GM18907 (cell line): ENCODE data around the gene PHKG2.

Experiments used
- ATAC-seq: cut with Tn5 transposase; IDR thresholded peaks from one replicate; pipeline ENCODE4 v1.9.1; 2021; ENCODE audit warnings: mild to moderate bottlenecking, moderate library complexity; ENCODE audit not compliant: unreplicated experiment

The PHKG2 gene

DNA sequence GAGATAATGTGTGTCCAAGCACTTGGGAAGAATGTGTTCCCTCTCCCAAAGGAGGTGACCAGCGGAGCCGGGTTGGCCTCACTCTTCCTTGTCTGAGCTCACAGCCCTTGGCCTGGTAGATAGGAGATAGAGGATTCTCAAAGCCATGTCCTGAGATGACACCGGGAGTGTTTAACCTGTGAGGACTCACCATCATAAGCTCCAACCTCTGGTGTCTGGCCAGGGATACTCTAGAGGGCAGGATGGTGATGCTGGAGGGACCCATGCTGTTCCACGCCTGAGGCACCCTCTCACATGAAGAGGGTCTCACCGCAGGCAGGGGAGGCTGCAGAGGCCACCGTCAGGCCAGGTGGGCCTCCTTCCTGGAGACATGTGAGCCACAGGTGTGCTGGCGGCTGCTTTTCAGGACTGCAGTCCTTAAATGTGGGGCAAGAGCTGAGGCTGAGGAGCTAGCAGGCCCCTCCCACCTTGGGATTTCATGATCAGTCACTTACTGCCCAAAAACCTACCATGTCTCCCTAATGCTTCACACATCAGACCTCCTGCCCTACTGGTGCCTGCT, 45.4 kb downstream of the PHKG2 start:
- ATAC-seq: no peak

DNA sequence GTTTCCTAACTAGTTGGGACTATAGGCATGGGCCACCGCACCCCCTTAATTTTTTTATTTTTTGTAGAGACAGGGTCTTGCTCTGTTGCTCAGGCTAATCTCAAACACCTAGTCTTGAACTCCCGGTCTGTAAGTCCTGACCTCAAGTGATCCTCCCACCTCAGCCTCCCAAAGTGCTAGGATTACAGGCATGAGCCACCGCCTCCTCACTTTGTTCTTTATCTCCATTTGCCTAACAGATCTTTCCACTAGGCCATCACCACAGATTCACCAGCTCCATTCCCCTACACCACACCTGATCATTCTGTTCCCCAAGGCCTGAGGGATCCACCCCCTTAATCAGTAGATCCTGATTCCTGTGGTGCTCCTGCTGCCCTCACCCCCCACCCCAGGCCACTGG, 46.4 kb downstream of the PHKG2 start:
- no peak for ATAC-seq

DNA sequence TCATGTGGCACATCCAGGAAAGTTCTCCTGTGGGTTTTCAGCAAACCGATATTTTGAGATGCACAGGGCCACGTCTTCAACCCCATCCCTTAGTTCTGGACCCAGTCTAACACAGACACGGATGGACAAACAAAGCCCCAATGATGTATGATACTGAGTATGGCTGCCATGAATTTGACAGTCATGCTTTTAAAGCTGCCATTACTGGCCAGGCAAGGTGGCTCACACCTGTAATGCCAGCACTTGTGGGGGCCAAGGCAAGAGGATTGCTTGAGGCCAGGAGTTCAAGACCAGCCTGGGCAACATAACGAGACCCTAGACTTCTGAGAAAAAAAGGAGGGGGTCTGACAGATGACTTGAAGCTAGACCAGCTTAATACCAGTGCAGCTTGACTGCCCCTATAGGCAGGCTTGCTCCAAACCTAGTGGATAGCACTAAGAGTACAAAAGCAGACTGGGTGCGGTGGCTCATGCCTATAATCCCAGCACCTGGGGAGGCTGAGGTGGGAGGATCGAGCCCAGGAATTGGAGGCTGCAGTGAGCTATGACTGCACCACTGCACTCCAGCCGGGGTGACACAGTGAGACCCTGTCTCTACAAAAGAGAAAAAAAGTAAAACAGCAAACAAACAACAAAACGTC, 49.6 kb downstream of the PHKG2 start:
- ATAC-seq: no peak
